DOHH2 (cell line): ENCODE measurements around the gene SVOPL.

Experiments
- H3F3A ChIP-seq: fragments of 200-600 bp; sonication (generic), shearing (Covaris generic); 2 replicates; pipeline ENCODE4 v1.6.0; 2016; ENCODE audit warnings: antibody characterized with exemption, mild to moderate bottlenecking; ENCODE audit not compliant: control insufficient read depth, insufficient read depth
- H3K27ac ChIP-seq: fragments of 200-600 bp; sonication (generic); 2 replicates; pipeline ENCODE4 v1.5.1; 2014; ENCODE audit warnings: low read depth, mild to moderate bottlenecking, low read length, moderate library complexity
- H3K27me3 ChIP-seq: fragments of 200-600 bp; sonication (generic); 2 replicates; pipeline ENCODE4 v1.6.1; 2014; ENCODE audit warnings: mild to moderate bottlenecking, low read length, mixed read lengths; ENCODE audit not compliant: control insufficient read depth
- H3K36me3 ChIP-seq: fragments of 200-600 bp; sonication (generic); 2 replicates; pipeline ENCODE4 v1.6.1; 2014; ENCODE audit warnings: mild to moderate bottlenecking, low read length, moderate library complexity, mixed read lengths; ENCODE audit not compliant: control insufficient read depth
- H3K4me1 ChIP-seq: fragments of 200-600 bp; sonication (generic); 2 replicates; pipeline ENCODE4 v1.6.1; 2014; ENCODE audit warnings: mild to moderate bottlenecking, low read length, mixed read lengths; ENCODE audit not compliant: control insufficient read depth
- H3K4me2 ChIP-seq: fragments of 200-600 bp; sonication (generic); 2 replicates; pipeline ENCODE4 v1.6.0; 2014; ENCODE audit warnings: mild to moderate bottlenecking, low read length, moderate library complexity
- H3K4me3 ChIP-seq: fragments of 200-600 bp; sonication (generic); 2 replicates; pipeline ENCODE4 v1.5.1; 2014; ENCODE audit warnings: mild to moderate bottlenecking, low read length, mixed read lengths
- H3K79me2 ChIP-seq: fragments of 200-600 bp; sonication (generic); 2 replicates; pipeline ENCODE4 v1.6.1; 2014; ENCODE audit warnings: mild to moderate bottlenecking, low read length, mixed read lengths; ENCODE audit not compliant: control insufficient read depth
- H3K9me2 ChIP-seq: fragments of 200-600 bp; sonication (generic); replicated peaks from 2 replicates; pipeline ENCODE4 v1.6.1; 2014; ENCODE audit warnings: mild to moderate bottlenecking, low read length, mixed read lengths; ENCODE audit not compliant: control insufficient read depth
- H3K9me3 ChIP-seq: fragments of 200-600 bp; sonication (generic); 2 replicates; pipeline ENCODE4 v1.6.1; 2014; ENCODE audit warnings: antibody characterized with exemption, low read length, mixed read lengths; ENCODE audit not compliant: control insufficient read depth, insufficient read depth
- H4K20me1 ChIP-seq: fragments of 200-600 bp; sonication (generic); 2 replicates; pipeline ENCODE4 v1.6.0; 2014; ENCODE audit warnings: low read depth, mild to moderate bottlenecking, antibody characterized with exemption, low read length, moderate library complexity; ENCODE audit not compliant: control insufficient read depth, insufficient read depth
- CTCF ChIP-seq: fragments of 200-600 bp; sonication (generic); IDR thresholded peaks from one replicate; pipeline ENCODE4 v1.5.1; 2014; ENCODE audit warnings: antibody characterized with exemption, mild to moderate bottlenecking, low read depth, low read length; ENCODE audit not compliant: poor library complexity, severe bottlenecking
- EZH2phosphoT487 ChIP-seq: fragments of 200-600 bp; sonication (generic); IDR thresholded peaks from 2 replicates; pipeline ENCODE4 v1.6.1; 2017; ENCODE audit warnings: borderline replicate concordance, mild to moderate bottlenecking, antibody characterized with exemption, low read length, moderate library complexity, mixed read lengths

SVOPL gene

GRCh38 chr7:138581065-138581464 lies 120.1 kb downstream of the SVOPL start:
- H4K20me1 ChIP-seq, result no peaks in the 10 kb centered on the region
- H3K9me3 ChIP-seq, result no peaks in the 10 kb centered on the region
- no peak overlapping the region for H3K4me3 ChIP-seq
- no peaks in the 10 kb centered on the region for H3K79me2 ChIP-seq
- peaks cover 88% of the 10 kb centered on the region for H3K36me3 ChIP-seq
- no peaks in the 10 kb centered on the region for H3K9me2 ChIP-seq
- TF ChIP-seq CTCF, result no peak
- no peak for TF ChIP-seq EZH2phosphoT487
- H3K27ac ChIP-seq, result no peak overlapping the region
- H3K4me1 ChIP-seq, result no peaks in the 10 kb centered on the region
- no peaks in the 10 kb centered on the region for H3K27me3 ChIP-seq
- H3K4me2 ChIP-seq, result no peak overlapping the region
- no peaks in the 10 kb centered on the region for H3F3A ChIP-seq

GRCh38 chr7:138579671-138580070 lies 121.5 kb downstream of the SVOPL start:
- Histone ChIP-seq H3K79me2 (no peaks in the 10 kb centered on the region), H3K4me1 (no peaks in the 10 kb centered on the region), H3K4me2 (no peak overlapping the region), H3K9me2 (no peaks in the 10 kb centered on the region), H3K4me3 (no peak overlapping the region), H3K36me3 (peaks cover 78% of the 10 kb centered on the region), H3K27ac (no peak overlapping the region), H3K9me3 (no peaks in the 10 kb centered on the region), H4K20me1 (no peaks in the 10 kb centered on the region), H3F3A (no peaks in the 10 kb centered on the region), H3K27me3 (no peaks in the 10 kb centered on the region)
- TF ChIP-seq EZH2phosphoT487 (no peak), CTCF (no peak)

- Histone ChIP-seq H3F3A (no peaks in the 10 kb centered on the region), H3K4me3 (no peak overlapping the region), H4K20me1 (no peaks in the 10 kb centered on the region), H3K4me2 (no peak overlapping the region), H3K4me1 (no peaks in the 10 kb centered on the region), H3K27me3 (no peaks in the 10 kb centered on the region), H3K9me2 (no peaks in the 10 kb centered on the region), H3K79me2 (no peaks in the 10 kb centered on the region), H3K36me3 (peaks cover 77% of the 10 kb centered on the region), H3K9me3 (no peaks in the 10 kb centered on the region), H3K27ac (no peak overlapping the region)
- TF ChIP-seq EZH2phosphoT487 (no peak), CTCF (no peak)
Observed at GRCh38 chr7:138579136-138579535, 122.0 kb downstream of the SVOPL start.

GRCh38 chr7:138575897-138576428 lies 125.2 kb downstream of the SVOPL start:
- H3K27ac ChIP-seq, result no peak overlapping the region
- H3K36me3 ChIP-seq, result peaks cover 78% of the 10 kb centered on the region
- no peaks in the 10 kb centered on the region for H3K9me2 ChIP-seq
- no peaks in the 10 kb centered on the region for H3K27me3 ChIP-seq
- H3K4me3 ChIP-seq, result no peak overlapping the region
- H3K4me2 ChIP-seq, result no peak overlapping the region
- H3K79me2 ChIP-seq, result no peaks in the 10 kb centered on the region
- no peaks in the 10 kb centered on the region for H3K4me1 ChIP-seq
- no peaks in the 10 kb centered on the region for H3F3A ChIP-seq
- no peaks in the 10 kb centered on the region for H3K9me3 ChIP-seq
- H4K20me1 ChIP-seq, result no peaks in the 10 kb centered on the region
- TF ChIP-seq CTCF (no peak), EZH2phosphoT487 (no peak)
